OCI-LY1 (cell line): ENCODE results near the gene SMYD5.

Experiments
- H2AFZ ChIP-seq: fragments of 200-600 bp; sonication (generic), shearing (Covaris generic); 2 replicates; pipeline ENCODE4 v1.6.0; 2014; ENCODE audit warnings: antibody characterized with exemption, mild to moderate bottlenecking, low read length
- H3F3A ChIP-seq: fragments of 200-600 bp; sonication (generic), shearing (Covaris generic); 2 replicates; pipeline ENCODE4 v1.6.0; 2014; ENCODE audit warnings: mild to moderate bottlenecking, antibody characterized with exemption, low read length, moderate library complexity; ENCODE audit not compliant: insufficient read depth
- H3K27ac ChIP-seq: fragments of 200-600 bp; sonication (generic); 2 replicates; pipeline ENCODE4 v1.5.1; 2014; ENCODE audit warnings: low read length, mixed run types, mild to moderate bottlenecking, low read depth; ENCODE audit not compliant: poor library complexity, severe bottlenecking
- H3K27me3 ChIP-seq: fragments of 200-600 bp; sonication (generic); 2 replicates; pipeline ENCODE4 v1.6.0; 2014; ENCODE audit warnings: antibody characterized with exemption, mild to moderate bottlenecking, low read length, moderate library complexity; ENCODE audit not compliant: insufficient read depth
- H3K36me3 ChIP-seq: fragments of 200-600 bp; sonication (generic); 2 replicates; pipeline ENCODE4 v1.6.1; 2014; ENCODE audit warnings: mild to moderate bottlenecking, antibody characterized with exemption, low read length, moderate library complexity, mixed read lengths; ENCODE audit not compliant: insufficient read depth
- H3K4me1 ChIP-seq: fragments of 200-600 bp; sonication (generic); 2 replicates; pipeline ENCODE4 v1.5.1; 2014; ENCODE audit warnings: mild to moderate bottlenecking, low read length, moderate library complexity; ENCODE audit not compliant: insufficient read depth, severe bottlenecking
- H3K4me2 ChIP-seq: fragments of 200-600 bp; sonication (generic), shearing (Covaris generic); 2 replicates; pipeline ENCODE4 v1.6.1; 2014; ENCODE audit warnings: low read length
- H3K4me3 ChIP-seq: fragments of 200-600 bp; sonication (generic); 2 replicates; pipeline ENCODE4 v1.5.1; 2014; ENCODE audit warnings: low read length, low read depth, mild to moderate bottlenecking, mixed read lengths; ENCODE audit not compliant: poor library complexity, severe bottlenecking
- H3K79me2 ChIP-seq: fragments of 200-600 bp; shearing (Covaris generic); 2 replicates; pipeline ENCODE4 v1.6.1; 2016; ENCODE audit warnings: mixed run types, low read length, mixed read lengths; ENCODE audit not compliant: insufficient read depth
- H3K9ac ChIP-seq: fragments of 200-600 bp; sonication (generic), shearing (Covaris generic); 2 replicates; pipeline ENCODE4 v1.6.1; 2014; ENCODE audit warnings: mild to moderate bottlenecking, low read length, mixed read lengths
- H3K9me2 ChIP-seq: fragments of 200-600 bp; sonication (generic), shearing (Covaris generic); 2 replicates; pipeline ENCODE4 v1.6.1; 2014; ENCODE audit warnings: low read depth, mild to moderate bottlenecking, low read length, mixed read lengths
- H3K9me3 ChIP-seq: fragments of 200-600 bp; shearing (Covaris generic); 2 replicates; pipeline ENCODE4 v1.6.1; 2014; ENCODE audit warnings: low read length, mixed read lengths
- H4K20me1 ChIP-seq: fragments of 200-600 bp; sonication (generic), shearing (Covaris generic); 2 replicates; pipeline ENCODE4 v1.6.0; 2016; ENCODE audit warnings: mild to moderate bottlenecking, low read length; ENCODE audit not compliant: insufficient read depth
- EZH2 ChIP-seq: fragments of 200-600 bp; sonication (generic), shearing (Covaris generic); IDR thresholded peaks from 2 replicates; pipeline ENCODE4 v1.8.0; 2017; ENCODE audit warnings: borderline replicate concordance, mixed run types, mild to moderate bottlenecking, antibody characterized with exemption, low read length, moderate library complexity, mixed read lengths
- TF ChIP-seq, protein P1 (sequence below): fragments of 200-600 bp; sonication (generic), shearing (Covaris generic); IDR thresholded peaks from 2 replicates; pipeline ENCODE4 v1.5.1; 2017; ENCODE audit warnings: mild to moderate bottlenecking, antibody characterized with exemption, low read length, moderate library complexity, mixed read lengths

SMYD5 gene

DNA sequence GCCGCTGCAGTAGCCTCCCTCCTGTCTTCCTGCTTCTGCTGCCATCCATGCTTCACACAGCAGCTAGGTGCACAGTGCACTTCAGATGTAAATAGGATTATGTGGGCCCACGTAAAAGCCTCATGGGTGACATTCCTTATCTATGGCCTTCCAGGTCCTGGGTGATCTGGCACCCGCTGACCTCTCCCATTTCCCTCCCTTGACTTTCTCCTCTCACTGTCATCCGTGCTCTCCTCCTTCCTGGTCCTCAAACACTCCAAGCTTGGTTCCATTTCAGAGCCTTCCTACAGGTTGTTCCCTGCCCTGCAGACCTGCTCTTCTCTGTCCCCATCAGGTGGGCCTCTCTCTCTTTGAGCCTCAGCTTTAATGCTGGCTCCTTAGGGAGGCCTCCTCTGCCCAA is 4.0 kb upstream of the SMYD5 start:
- Histone ChIP-seq H3K9ac (no peak overlapping the region), H4K20me1 (no peaks in the 10 kb centered on the region), H3K36me3 (no peaks in the 10 kb centered on the region), H3K27ac (no peak overlapping the region), H3K4me1 (peaks cover 19% of the 10 kb centered on the region), H2AFZ (no peak overlapping the region), H3K4me2 (no peak overlapping the region), H3K79me2 (peaks cover 6% of the 10 kb centered on the region), H3F3A (no peaks in the 10 kb centered on the region), H3K9me2 (no peaks in the 10 kb centered on the region), H3K4me3 (no peak overlapping the region), H3K9me3 (no peaks in the 10 kb centered on the region), H3K27me3 (0 out of 2 replicates have a peak, but pooled peaks cover 2% of the 10 kb centered on the region)
- TF ChIP-seq, protein P1, sequence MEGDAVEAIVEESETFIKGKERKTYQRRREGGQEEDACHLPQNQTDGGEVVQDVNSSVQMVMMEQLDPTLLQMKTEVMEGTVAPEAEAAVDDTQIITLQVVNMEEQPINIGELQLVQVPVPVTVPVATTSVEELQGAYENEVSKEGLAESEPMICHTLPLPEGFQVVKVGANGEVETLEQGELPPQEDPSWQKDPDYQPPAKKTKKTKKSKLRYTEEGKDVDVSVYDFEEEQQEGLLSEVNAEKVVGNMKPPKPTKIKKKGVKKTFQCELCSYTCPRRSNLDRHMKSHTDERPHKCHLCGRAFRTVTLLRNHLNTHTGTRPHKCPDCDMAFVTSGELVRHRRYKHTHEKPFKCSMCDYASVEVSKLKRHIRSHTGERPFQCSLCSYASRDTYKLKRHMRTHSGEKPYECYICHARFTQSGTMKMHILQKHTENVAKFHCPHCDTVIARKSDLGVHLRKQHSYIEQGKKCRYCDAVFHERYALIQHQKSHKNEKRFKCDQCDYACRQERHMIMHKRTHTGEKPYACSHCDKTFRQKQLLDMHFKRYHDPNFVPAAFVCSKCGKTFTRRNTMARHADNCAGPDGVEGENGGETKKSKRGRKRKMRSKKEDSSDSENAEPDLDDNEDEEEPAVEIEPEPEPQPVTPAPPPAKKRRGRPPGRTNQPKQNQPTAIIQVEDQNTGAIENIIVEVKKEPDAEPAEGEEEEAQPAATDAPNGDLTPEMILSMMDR, result no peak
- TF ChIP-seq EZH2, result no peak

DNA sequence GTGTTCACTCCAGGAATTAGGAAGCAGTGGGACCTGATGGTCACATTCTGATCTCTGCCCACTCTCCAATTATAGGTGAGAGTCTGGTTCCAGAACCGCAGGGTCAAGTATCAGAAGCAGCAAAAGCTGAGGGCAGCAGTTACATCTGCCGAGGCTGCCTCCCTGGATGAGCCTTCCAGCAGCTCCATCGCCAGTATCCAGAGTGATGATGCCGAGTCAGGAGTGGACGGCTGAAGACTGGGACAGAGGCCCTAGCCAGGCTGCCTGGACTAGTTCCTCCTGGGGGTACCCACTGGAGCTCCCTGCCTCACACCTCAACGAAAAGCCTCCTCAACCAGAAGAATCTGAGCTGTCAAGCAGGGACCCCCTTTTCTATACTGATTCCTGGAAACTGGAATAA is 3.3 kb upstream of the SMYD5 start:
- no peak overlapping the region for H3K9ac ChIP-seq
- no peaks in the 10 kb centered on the region for H3K36me3 ChIP-seq
- H3K27ac ChIP-seq, result no peak overlapping the region
- no peak overlapping the region for H2AFZ ChIP-seq
- H3K9me2 ChIP-seq, result no peaks in the 10 kb centered on the region
- H3K9me3 ChIP-seq, result no peaks in the 10 kb centered on the region
- peaks cover 8% of the 10 kb centered on the region for H3K79me2 ChIP-seq
- H4K20me1 ChIP-seq, result no peaks in the 10 kb centered on the region
- no peak for TF ChIP-seq EZH2
- TF ChIP-seq, protein P1, result no peak
- peaks cover 26% of the 10 kb centered on the region for H3K4me1 ChIP-seq
- no peaks in the 10 kb centered on the region for H3F3A ChIP-seq
- H3K27me3 ChIP-seq, result 0 out of 2 replicates have a peak, but pooled peaks cover 2% of the 10 kb centered on the region
- no peak overlapping the region for H3K4me3 ChIP-seq
- no peak overlapping the region for H3K4me2 ChIP-seq

DNA sequence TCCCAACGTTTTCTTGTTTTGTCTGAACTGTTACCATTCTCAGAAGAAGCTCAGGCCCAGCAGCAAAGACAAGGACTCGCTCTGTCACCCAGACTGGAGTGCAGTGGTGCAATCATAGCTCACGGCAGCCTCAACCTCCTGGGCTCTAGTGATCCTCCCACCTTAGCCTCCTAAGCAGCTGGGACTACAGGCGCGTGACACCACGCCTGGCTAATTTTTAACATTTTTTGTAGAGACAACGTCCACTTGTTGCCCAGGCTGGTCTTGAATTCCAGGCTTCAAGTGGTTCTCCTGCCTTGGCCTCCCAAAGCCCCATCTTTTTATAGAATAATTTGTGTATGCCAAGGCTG is 2.0 kb upstream of the SMYD5 start:
- Histone ChIP-seq H3F3A (no peaks in the 10 kb centered on the region), H3K27ac (no peak overlapping the region), H3K4me1 (peaks cover 26% of the 10 kb centered on the region), H2AFZ (no peak overlapping the region), H3K79me2 (peaks cover 8% of the 10 kb centered on the region), H3K9me3 (no peaks in the 10 kb centered on the region), H3K36me3 (no peaks in the 10 kb centered on the region), H4K20me1 (no peaks in the 10 kb centered on the region), H3K9me2 (no peaks in the 10 kb centered on the region), H3K9ac (no peak overlapping the region), H3K4me3 (no peak overlapping the region), H3K4me2 (no peak overlapping the region), H3K27me3 (0 out of 2 replicates have a peak, but pooled peaks cover 2% of the 10 kb centered on the region)
- TF ChIP-seq, protein P1, result no peak
- no peak for TF ChIP-seq EZH2
